ENCODE results near the gene CDKN2AIPNL.
"Not testable (repeated sequence)": the region's sequence is repeated elsewhere in the genome, so short reads cannot be mapped to it uniquely, and the experiment has no call there.

The CDKN2AIPNL gene

DNA sequence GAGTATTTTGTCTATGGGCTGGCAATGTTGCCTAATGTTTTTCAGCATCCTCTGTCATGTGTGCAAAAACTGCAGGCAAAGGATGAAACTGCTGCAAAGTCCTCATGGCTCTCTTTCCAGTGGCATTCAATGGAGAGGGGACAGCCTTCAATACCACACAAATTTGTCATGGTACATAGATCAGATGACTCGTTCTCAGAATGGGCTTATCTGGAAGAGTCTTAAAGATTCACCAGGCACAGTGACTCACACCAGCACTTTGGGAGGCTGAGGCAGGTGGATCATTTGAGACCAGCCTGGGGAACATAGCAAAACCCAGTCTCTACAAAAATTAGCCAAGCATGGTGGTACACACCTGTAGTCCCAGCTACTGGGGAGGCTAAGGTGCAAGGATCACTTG lies 5.3 kb downstream of the CDKN2AIPNL start:
- Mint-ChIP-seq H3K4me3 (no peak overlapping the region), H3K27ac (no peak overlapping the region), H3K27me3 (no peaks in the 10 kb centered on the region), H3K36me3 (peaks cover 19% of the 10 kb centered on the region), H3K9me3 (no peaks in the 10 kb centered on the region), H3K4me1 (peaks cover 23% of the 10 kb centered on the region)
- DNase-seq = no peak
- CTCF ChIA-PET = interaction anchor here (1.0 kb wide), 1 partner anchor 122 kb away, joined by 3 read pairs; no protein-coding TSS in a partner anchor

DNA sequence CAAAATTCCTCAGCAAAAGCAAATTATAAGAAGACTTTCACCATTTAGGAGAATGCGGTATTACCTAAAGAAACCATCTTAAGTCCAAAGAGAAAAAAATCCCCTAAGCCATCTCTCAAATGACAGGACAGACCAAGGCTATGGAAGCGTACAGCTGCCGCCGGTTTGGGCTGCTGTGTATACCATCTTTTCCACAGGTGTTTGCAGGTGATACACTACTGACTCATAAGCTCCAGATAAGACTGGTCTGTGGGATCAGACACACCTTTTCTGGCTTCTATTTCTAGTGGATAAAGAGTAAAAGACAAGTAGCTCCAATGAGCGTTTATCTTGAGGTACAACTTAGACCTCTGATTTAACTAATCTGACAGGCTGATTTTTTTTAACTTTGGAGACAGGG lies 7.7 kb downstream of the CDKN2AIPNL start:
- H3K4me3 Mint-ChIP-seq = no peak overlapping the region
- H3K36me3 Mint-ChIP-seq = peaks cover 18% of the 10 kb centered on the region
- H3K27ac Mint-ChIP-seq = no peak overlapping the region
- no peaks in the 10 kb centered on the region for H3K27me3 Mint-ChIP-seq
- peaks cover under 1% of the 10 kb centered on the region for H3K4me1 Mint-ChIP-seq
- DNase-seq = no peak
- CTCF ChIA-PET = interaction anchor here (0.6 kb wide), 1 partner anchor 187 kb away, joined by 3 read pairs; no protein-coding TSS in a partner anchor
- H3K9me3 Mint-ChIP-seq = no peaks in the 10 kb centered on the region

- Mint-ChIP-seq H3K36me3 (peaks cover 30% of the 10 kb centered on the region), H3K4me3 (no peak overlapping the region), H3K4me1 (no peaks in the 10 kb centered on the region), H3K27ac (peak overlapping the region; percentile 42), H3K9me3 (no peaks in the 10 kb centered on the region), H3K27me3 (no peaks in the 10 kb centered on the region)
- CTCF ChIA-PET = interaction anchor here (1.1 kb wide), 1 partner anchor 13 kb away, joined by 4 read pairs; the partner anchor contains the start of gene CDKN2AIPNL
- DNase-seq = no peak
These were observed 13.0 kb downstream of the CDKN2AIPNL start for GRCh38 chr5:134398609-134399155.

GRCh38 chr5:134397196-134397595 lies 14.5 kb downstream of the CDKN2AIPNL start:
- Mint-ChIP-seq H3K4me3 (no peak overlapping the region), H3K9me3 (no peaks in the 10 kb centered on the region), H3K27ac (no peak overlapping the region), H3K27me3 (no peaks in the 10 kb centered on the region), H3K4me1 (no peaks in the 10 kb centered on the region), H3K36me3 (peaks cover 35% of the 10 kb centered on the region)
- DNase-seq = no peak
- CTCF ChIA-PET = interaction anchor here (1.1 to 1.3 kb wide), 2 partner anchors 14 to 190 kb away, joined by 4 read pairs; partner anchors contain the start of gene CDKN2AIPNL

- Mint-ChIP-seq H3K36me3 (peaks cover 37% of the 10 kb centered on the region), H3K4me3 (no peak overlapping the region), H3K27ac (no peak overlapping the region), H3K9me3 (no peaks in the 10 kb centered on the region), H3K4me1 (no peaks in the 10 kb centered on the region), H3K27me3 (no peaks in the 10 kb centered on the region)
- CTCF ChIA-PET = interaction anchor here (0.7 to 1.2 kb wide), 2 partner anchors 149 to 191 kb away, joined by 3 to 4 read pairs; no protein-coding TSS in a partner anchor
- no peak for DNase-seq
These were observed 15.4 kb downstream of the CDKN2AIPNL start for GRCh38 chr5:134396274-134396673.

- CTCF ChIA-PET = interaction anchor here (0.9 kb wide), 1 partner anchor 192 kb away, joined by 3 read pairs; no protein-coding TSS in a partner anchor
- Mint-ChIP-seq H3K27ac (no peak overlapping the region), H3K9me3 (no peaks in the 10 kb centered on the region), H3K27me3 (no peaks in the 10 kb centered on the region), H3K36me3 (peaks cover 46% of the 10 kb centered on the region), H3K4me1 (no peaks in the 10 kb centered on the region), H3K4me3 (no peak overlapping the region)
- no peak for DNase-seq
These were observed 16.7 kb downstream of the CDKN2AIPNL start for GRCh38 chr5:134394932-134395331.

DNA sequence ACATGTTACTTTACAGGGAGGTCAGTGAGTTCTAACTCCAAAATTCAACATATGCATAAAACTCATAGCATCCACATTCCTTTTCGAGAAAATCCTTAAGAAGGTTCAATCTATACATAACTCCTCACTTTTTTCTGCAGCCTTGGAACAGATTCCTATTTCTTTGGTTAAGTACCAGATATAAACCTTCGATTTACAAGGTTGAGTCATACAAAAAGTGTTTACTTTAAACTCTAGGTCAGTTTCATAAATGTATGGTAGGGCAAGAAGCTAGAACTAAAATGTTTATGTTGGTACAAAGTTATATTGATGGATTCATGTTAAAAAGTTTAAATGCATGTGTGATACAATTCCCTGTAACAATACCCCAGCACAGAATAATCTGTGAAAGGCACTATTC lies 19.4 kb downstream of the CDKN2AIPNL start:
- H3K27ac Mint-ChIP-seq = no peak overlapping the region

GRCh38 chr5:134387443-134387842 lies 24.2 kb downstream of the CDKN2AIPNL start:
- H3K9me3 Mint-ChIP-seq = no peaks in the 10 kb centered on the region
- no peak for DNase-seq
- no peak overlapping the region for H3K27ac Mint-ChIP-seq
- peaks cover 9% of the 10 kb centered on the region for H3K4me1 Mint-ChIP-seq
- no peak overlapping the region for H3K4me3 Mint-ChIP-seq
- peaks cover 65% of the 10 kb centered on the region for H3K36me3 Mint-ChIP-seq
- CTCF ChIA-PET = no interaction called here
- H3K27me3 Mint-ChIP-seq = no peaks in the 10 kb centered on the region

More for the DNA sequence above, 19.4 kb downstream of the CDKN2AIPNL start:
- CTCF ChIA-PET = interaction anchor here (0.6 to 1.1 kb wide), 3 partner anchors 17 to 1437 kb away, joined by 3 to 4 read pairs (median 3); no protein-coding TSS in a partner anchor
- no peaks in the 10 kb centered on the region for H3K27me3 Mint-ChIP-seq
- no peaks in the 10 kb centered on the region for H3K9me3 Mint-ChIP-seq
- no peak overlapping the region for H3K4me3 Mint-ChIP-seq
- DNase-seq = no peak
- peaks cover 56% of the 10 kb centered on the region for H3K36me3 Mint-ChIP-seq
- H3K4me1 Mint-ChIP-seq = no peaks in the 10 kb centered on the region

GRCh38 chr5:134383980-134384697 lies 27.5 kb downstream of the CDKN2AIPNL start:
- CTCF ChIA-PET = interaction anchor here (0.6 to 1.8 kb wide), 4 partner anchors 9 to 203 kb away, joined by 3 to 6 read pairs (median 4); no protein-coding TSS in a partner anchor
- no peak overlapping the region for H3K4me3 Mint-ChIP-seq
- H3K36me3 Mint-ChIP-seq = peaks cover 53% of the 10 kb centered on the region
- peaks cover 24% of the 10 kb centered on the region for H3K4me1 Mint-ChIP-seq
- no peak for DNase-seq
- no peaks in the 10 kb centered on the region for H3K27me3 Mint-ChIP-seq
- H3K27ac Mint-ChIP-seq = peak overlapping the region; percentile 58
- H3K9me3 Mint-ChIP-seq = no peaks in the 10 kb centered on the region

DNA sequence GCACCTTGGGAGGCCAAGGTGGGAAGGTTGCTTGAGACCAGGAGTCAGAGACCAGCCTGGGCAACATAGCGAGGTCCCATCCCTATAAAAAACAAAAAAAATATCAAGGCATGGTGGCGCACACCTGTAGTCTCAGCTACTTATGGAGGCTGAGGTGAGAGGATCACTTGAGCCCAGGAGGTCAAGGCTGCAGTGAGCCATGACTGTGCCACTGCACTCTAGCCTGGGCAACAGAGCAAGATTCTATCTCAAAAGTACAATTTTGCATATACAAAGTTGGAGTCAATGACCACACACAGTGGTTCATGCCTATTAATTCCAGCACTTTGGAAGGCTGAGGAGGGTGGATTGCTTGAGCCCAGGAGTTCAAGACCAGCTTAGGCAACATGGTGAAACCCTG lies 29.5 kb downstream of the CDKN2AIPNL start:
- H3K36me3 Mint-ChIP-seq = peaks cover 51% of the 10 kb centered on the region
- not testable (repeated sequence) for H3K4me3 Mint-ChIP-seq, H3K9me3 Mint-ChIP-seq, DNase-seq, H3K27me3 Mint-ChIP-seq, H3K27ac Mint-ChIP-seq
- H3K4me1 Mint-ChIP-seq = peaks cover 40% of the 10 kb centered on the region
- CTCF ChIA-PET = interaction anchor here (1.2 to 2.3 kb wide), 3 partner anchors 10 to 205 kb away, joined by 3 to 8 read pairs (median 6); partner anchors contain the start of genes CDKN2AIPNL and UBE2B

DNA sequence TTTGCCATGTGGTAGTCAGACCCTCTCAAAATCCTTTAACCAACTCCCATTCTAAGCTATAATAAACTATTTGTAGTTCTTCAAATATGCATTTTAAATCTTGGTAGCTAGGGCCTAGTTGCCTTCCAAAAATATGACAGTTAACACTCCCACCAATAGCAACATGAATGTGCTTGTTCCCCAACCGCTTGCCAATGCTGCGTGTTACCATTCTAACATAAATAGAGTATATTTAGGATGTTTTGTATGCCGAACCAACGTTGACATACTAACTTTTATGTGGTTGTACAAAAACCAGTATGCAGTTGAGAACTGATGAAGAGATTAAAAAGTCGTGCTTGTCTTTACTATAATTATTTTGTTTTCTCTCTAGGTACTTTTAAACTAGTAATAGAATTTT lies 31.3 kb downstream of the CDKN2AIPNL start:
- Mint-ChIP-seq H3K9me3 (no peaks in the 10 kb centered on the region), H3K4me3 (no peak overlapping the region), H3K4me1 (peaks cover 45% of the 10 kb centered on the region), H3K27me3 (no peaks in the 10 kb centered on the region), H3K27ac (peak overlapping the region; percentile 79), H3K36me3 (peaks cover 54% of the 10 kb centered on the region)
- DNase-seq = no peak
- CTCF ChIA-PET = interaction anchor here (1.7 kb wide), 1 partner anchor 207 kb away, joined by 4 read pairs; no protein-coding TSS in a partner anchor

DNA sequence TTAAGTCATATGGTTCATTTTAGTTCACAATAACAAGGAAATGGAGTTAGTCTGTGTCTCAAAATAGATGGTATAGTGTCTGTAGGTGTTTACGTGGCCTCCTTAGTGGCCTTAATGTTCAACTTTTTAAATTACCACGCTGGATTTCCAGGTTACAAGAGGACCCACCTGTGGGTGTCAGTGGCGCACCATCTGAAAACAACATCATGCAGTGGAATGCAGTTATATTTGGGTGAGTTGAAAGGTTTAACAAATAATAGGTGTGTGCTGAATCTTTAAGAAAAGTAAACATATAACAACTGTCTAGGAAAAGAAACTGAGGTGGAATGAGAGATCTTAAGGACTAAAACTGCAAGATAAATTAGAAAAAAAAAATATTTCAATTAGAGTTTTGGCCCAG lies 37.4 kb downstream of the CDKN2AIPNL start:
- peak; percentile 41 for DNase-seq
- CTCF ChIA-PET = interaction anchor here (0.7 to 1.8 kb wide), 4 partner anchors 10 to 331 kb away, joined by 3 to 5 read pairs (median 4); no protein-coding TSS in a partner anchor
- H3K9me3 Mint-ChIP-seq = no peaks in the 10 kb centered on the region
- no peak overlapping the region for H3K27ac Mint-ChIP-seq
- peaks cover 11% of the 10 kb centered on the region for H3K27me3 Mint-ChIP-seq
- H3K36me3 Mint-ChIP-seq = peaks cover 48% of the 10 kb centered on the region
- H3K4me3 Mint-ChIP-seq = no peak overlapping the region
- peaks cover 54% of the 10 kb centered on the region for H3K4me1 Mint-ChIP-seq

DNA sequence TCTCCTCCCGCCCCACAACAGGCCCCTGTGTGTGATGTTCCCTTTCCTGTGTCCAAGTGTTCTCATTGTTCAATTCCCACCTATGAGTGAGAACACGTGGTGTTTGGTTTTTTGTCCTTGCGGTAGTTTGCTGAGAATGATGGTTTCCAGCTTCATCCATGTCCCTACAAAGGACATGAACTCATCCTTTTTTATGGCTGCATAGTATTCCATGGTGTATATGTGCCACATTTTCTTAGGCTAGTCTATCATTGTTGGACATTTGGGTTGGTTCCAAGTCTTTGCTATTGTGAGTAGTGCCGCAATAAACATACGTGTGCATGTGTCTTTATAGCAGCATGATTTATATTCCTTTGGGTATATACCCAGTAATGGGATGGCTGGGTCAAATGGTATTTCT lies 38.0 kb downstream of the CDKN2AIPNL start:
- H3K9me3 Mint-ChIP-seq, DNase-seq, H3K27ac Mint-ChIP-seq: not testable (repeated sequence)
- Mint-ChIP-seq H3K36me3 (peaks cover 42% of the 10 kb centered on the region), H3K4me1 (peaks cover 48% of the 10 kb centered on the region), H3K4me3 (peak overlapping the region; percentile 52), H3K27me3 (peaks cover 11% of the 10 kb centered on the region)
- CTCF ChIA-PET = interaction anchor here (2.4 kb wide), 1 partner anchor 38 kb away, joined by 11 read pairs; the partner anchor contains the start of gene CDKN2AIPNL

DNA sequence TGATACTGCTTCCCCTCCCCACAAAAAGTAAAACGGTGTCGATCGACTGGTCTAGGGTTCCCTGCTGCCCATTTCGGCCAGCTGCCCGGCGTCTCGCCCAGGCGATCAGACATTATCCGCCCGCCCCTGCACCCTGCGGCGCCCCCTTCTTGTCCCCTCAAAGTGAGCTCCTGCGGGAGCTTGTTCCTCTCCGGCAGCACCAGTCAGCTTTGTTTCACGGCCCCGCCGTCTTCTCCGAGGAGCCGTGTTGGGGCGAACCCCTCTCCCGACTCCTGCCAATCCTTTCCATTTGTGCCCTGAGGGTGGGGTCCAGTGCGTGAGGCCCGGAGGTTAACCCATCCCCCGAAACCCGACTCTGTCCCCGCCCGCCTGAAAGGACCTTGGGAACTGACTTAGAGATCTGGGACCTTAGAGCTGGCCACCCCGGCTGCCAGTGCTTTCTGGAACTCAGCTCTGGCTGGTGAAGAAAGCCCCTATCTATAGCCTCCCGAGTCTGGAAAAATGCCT lies 39.8 kb downstream of the CDKN2AIPNL start:
- CTCF ChIA-PET = interaction anchor here (1.0 to 2.4 kb wide), 7 partner anchors 10 to 216 kb away, joined by 4 to 11 read pairs (median 8); partner anchors contain the start of gene CDKN2AIPNL
- peaks cover 44% of the 10 kb centered on the region for H3K4me1 Mint-ChIP-seq
- H3K4me3 Mint-ChIP-seq = peak overlapping the region; percentile 99
- DNase-seq = peak; percentile 59
- peaks cover 13% of the 10 kb centered on the region for H3K27me3 Mint-ChIP-seq
- H3K9me3 Mint-ChIP-seq = peaks cover 3% of the 10 kb centered on the region
- H3K27ac Mint-ChIP-seq = peak overlapping the region; percentile 99
- H3K36me3 Mint-ChIP-seq = peaks cover 36% of the 10 kb centered on the region

Measured in activated naive CD4-positive, alpha-beta T cell treated with anti-CD3 and anti-CD28 coated beads, Interleukin-2, amount 10 ng/mL, durations not matched to agents 7 days and 5 days (primary cell).